NOMO-1 (cell line): ENCODE measurements around the gene NNAT.

Source experiments
- DNase-seq, 2 experiments: peaks; one replicate each; lab custom pipeline; 2025; ENCODE audit not compliant: unreplicated experiment in 2 of 2; lab: John Stamatoyannopoulos, UW

NNAT gene

GRCh38 chr20:37565134-37565811 is 44.2 kb downstream of the NNAT start:
- DNase-seq = no peak

- no peak for DNase-seq
Measured at GRCh38 chr20:37566590-37567330, 45.7 kb downstream of the NNAT start.

GRCh38 chr20:37567331-37567665 is 46.2 kb downstream of the NNAT start:
- no peak for DNase-seq

- DNase-seq = peak; percentile 14 to 20
Measured at GRCh38 chr20:37567671-37568588, 46.9 kb downstream of the NNAT start.

GRCh38 chr20:37570419-37570818 is 49.4 kb downstream of the NNAT start:
- no peak for DNase-seq

GRCh38 chr20:37571033-37571432 is 50.0 kb downstream of the NNAT start:
- no peak for DNase-seq
